K562 (cell line): Measurements from ENCODE around the gene DPH2. TPM values are rescaled to one million over a fixed set of nuclear protein-coding genes. Genes with fewer than 3 reads are reported as not detected.

Source experiments
- ATAC-seq: fragments of 200-7000 bp; cut with Tn5 transposase; 3 replicates; pipeline ENCODE4 v1.9.1; 2020; ENCODE audit warnings: moderate library complexity
- BruUV-seq: library from RNA; stranded (reverse); fragments of 400-500 nt; replicated peaks from 2 replicates; lab custom pipeline; 2021; lab: Mats Ljungman, UMichigan
- CTCF ChIA-PET: fragments of 300-600 bp; formaldehyde crosslinking; extraction: SDS; loops from one replicate; lab custom pipeline; 2021; ENCODE audit warnings: low intra/inter-chr PET ratio; lab: Yijun Ruan, JAX
- POLR2A ChIA-PET: fragments of 300-600, 350-650 bp; sonication (Branson Sonifier 250); formaldehyde crosslinking; extraction: SDS; loops from one replicate; lab custom pipeline; 2021; ENCODE audit warnings: antibody characterized with exemption, inconsistent platforms; lab: Yijun Ruan, JAX
- DNase-seq, 4 experiments: peaks; one replicate each; pipeline versions ENCODE4 v3.0.0 to v3.0.0-alpha.2; 2011 to 2018; ENCODE audit warnings: low spot score in 3 of 4, mixed read lengths in 3 of 4; ENCODE audit errors: extremely low read depth in 1 of 4
- FAIRE-seq: peaks from 2 replicates; lab custom pipeline; 2011; peaks lifted over from hg19 to GRCh38; lab: Jason Lieb, UNC
- H2AFZ ChIP-seq: 2 replicates; pipeline ENCODE4 v1.6.0; 2011; ENCODE audit warnings: low read depth, low read length, control low read depth, inconsistent platforms
- H3K27ac ChIP-seq: fragments of 200-600 bp; 3 replicates; pipeline ENCODE4 v1.8.0; 2011; ENCODE audit warnings: low read depth, mild to moderate bottlenecking, control low read depth, inconsistent platforms, low read length, moderate library complexity, mixed read lengths; ENCODE audit errors: extremely low read depth
- H3K27me3 ChIP-seq, 2 experiments: fragments of 300-600 bp in 1 of 2; 2 replicates in 1 of 2; 3 replicates in 1 of 2; pipeline versions ENCODE4 v1.6.0 to v1.8.0; 2011; ENCODE audit warnings: inconsistent platforms in 2 of 2, low read length in 2 of 2, mild to moderate bottlenecking in 1 of 2, mixed read lengths in 1 of 2, moderate library complexity in 1 of 2; ENCODE audit not compliant: control insufficient read depth in 2 of 2, insufficient read depth in 2 of 2
- H3K36me3 ChIP-seq: fragments of 300-600 bp; 3 replicates; pipeline ENCODE4 v1.8.0; 2011; ENCODE audit warnings: mild to moderate bottlenecking, low read length, inconsistent platforms; ENCODE audit not compliant: control insufficient read depth, insufficient read depth
- H3K4me1 ChIP-seq, 2 experiments: fragments of 200-600 bp in 1 of 2; replicated peaks in 1 of 2; 2 replicates in 1 of 2; 3 replicates in 1 of 2; pipeline versions ENCODE4 v1.5.1 to v1.8.0; 2011; ENCODE audit warnings: inconsistent platforms in 2 of 2, low read length in 2 of 2, mild to moderate bottlenecking in 1 of 2, mixed read lengths in 1 of 2, moderate library complexity in 1 of 2; ENCODE audit not compliant: control insufficient read depth in 2 of 2, insufficient read depth in 2 of 2
- H3K4me2 ChIP-seq: 2 replicates; pipeline ENCODE4 v1.6.1; 2011; ENCODE audit warnings: low read length, control low read depth, inconsistent platforms, mixed read lengths; ENCODE audit not compliant: insufficient read depth
- H3K4me3 ChIP-seq: fragments of 200-600 bp; sonication (generic), shearing (Covaris generic); 2 replicates; pipeline ENCODE4 v1.5.1; 2016; ENCODE audit warnings: control low read depth, inconsistent platforms
- H3K79me2 ChIP-seq: fragments of 200-600 bp; 3 replicates; pipeline ENCODE4 v1.8.0; 2011; ENCODE audit warnings: low read length, inconsistent platforms; ENCODE audit not compliant: control insufficient read depth, insufficient read depth
- H3K9ac ChIP-seq, 2 experiments: 2 replicates each; pipeline versions ENCODE4 v1.6.0 to v1.6.1; 2011; ENCODE audit warnings: low read depth in 2 of 2, low read length in 2 of 2, control low read depth in 1 of 2, inconsistent platforms in 1 of 2, mild to moderate bottlenecking in 1 of 2, mixed read lengths in 1 of 2; ENCODE audit not compliant: insufficient read depth in 1 of 2
- H3K9me1 ChIP-seq: one replicate; pipeline ENCODE4 v1.6.0; 2011; ENCODE audit warnings: inconsistent platforms, mild to moderate bottlenecking, low read length, moderate library complexity; ENCODE audit not compliant: control insufficient read depth, insufficient read depth
- H3K9me3 ChIP-seq: replicated peaks from 2 replicates; pipeline ENCODE4 v1.5.1; 2011; ENCODE audit warnings: low read depth, low read length, inconsistent platforms; ENCODE audit not compliant: control insufficient read depth, insufficient read depth
- H4K20me1 ChIP-seq: replicated peaks from 2 replicates; pipeline ENCODE4 v1.6.1; 2011; ENCODE audit warnings: low read length, inconsistent platforms, mixed read lengths; ENCODE audit not compliant: control insufficient read depth, insufficient read depth
- CTCF ChIP-seq, 3 experiments: IDR thresholded peaks in 2 of 3; conservative IDR thresholded peaks in 1 of 3; 2 replicates each; pipeline ENCODE4 v1.5.1; 2011 to 2012; ENCODE audit warnings: low read length in 3 of 3, mild to moderate bottlenecking in 3 of 3, control low read depth in 2 of 3, improper control_type of control experiment in 1 of 3, inconsistent platforms in 1 of 3, low read depth in 1 of 3, mixed read lengths in 1 of 3, moderate library complexity in 1 of 3; ENCODE audit not compliant: insufficient read depth in 2 of 3
- NR1H2 ChIP-seq: sonication (generic); formaldehyde crosslinking; IDR thresholded peaks from 2 replicates; pipeline ENCODE4 v1.4.0; 2020; ENCODE audit warnings: mild to moderate bottlenecking, missing genetic modification reagents
- TAL1 ChIP-seq: fragments of 450-650 bp; IDR thresholded peaks from 2 replicates; pipeline ENCODE4 v1.6.1; 2016; ENCODE audit warnings: mild to moderate bottlenecking
- ZEB2 ChIP-seq: fragments of 450-650 bp; IDR thresholded peaks from 2 replicates; pipeline ENCODE4 v1.6.1; 2016
- WGBS: fragments of 100-300 bp; shearing (Covaris generic); methylation state at CpG from one replicate; pipeline ENCODE4 v1.1.6; 2016; ENCODE audit warnings: low coverage, mixed read lengths; ENCODE audit not compliant: insufficient coverage; ENCODE audit errors: missing lambda C conversion rate; 5-methylcytosine and 5-hydroxymethylcytosine counted together
- in situ Hi-C: fragments of 300-500 bp; cut with MboI; formaldehyde crosslinking; loops from 4 replicates; pipeline ENCODE4 v1.15.0; 2018; ENCODE audit warnings: inconsistent platforms, mixed read lengths
- intact Hi-C: fragments of 100-400 bp; cut with micrococcal nuclease; formaldehyde crosslinking; loops from 2 replicates; pipeline ENCODE4 v1.14.2; 2022
- polyA plus RNA-seq, 8 experiments: library from polyadenylated mRNA; depleted of rRNA in 4 of 8; stranded (reverse) in 5 of 8; unstranded in 3 of 8; fragments of >200 nt; fragmentation: Nextera tagmentation in 2 of 8; fragmentation: Illumina TruSeq in 1 of 8; extraction: Ambion mirVana in 2 of 8; extraction: Trizol in 1 of 8; gene quantifications; 2 replicates each; pipeline versions ENCODE4 v1.2.1 to v1.2.3, GENCODE V29; 2011 to 2014; ENCODE audit warnings: inconsistent platforms in 1 of 8, missing spikeins in 1 of 8
- total RNA-seq, 7 experiments: library from RNA; depleted of rRNA in 6 of 7; stranded (reverse); fragments of >200 nt in 6 of 7; fragmentation: Illumina TruSeq in 2 of 7; extraction: Trizol in 2 of 7; gene quantifications; 2 replicates each; pipeline versions ENCODE4 v1.2.1 to v1.2.3, GENCODE V29; 2011 to 2021; ENCODE audit warnings: low replicate concordance in 1 of 7
- TF ChIP-seq, protein P1 (sequence below): IDR thresholded peaks from 2 replicates; pipeline ENCODE4 v1.6.1; 2014; ENCODE audit warnings: antibody characterized with exemption

DPH2 gene
- total and polyA plus RNA-seq, 9 of the 15 experiments (the other 6 are each of a cell fraction or from before 2014, with no cell fraction given): 17.9 to 94.1 (median 68.1) TPM

- ChIA-PET CTCF (interaction anchor here (0.5 kb wide), 1 partner anchor 1296 kb away, joined by 3 read pairs; no protein-coding TSS in a partner anchor), POLR2A (interaction anchor here (0.6 to 1.7 kb wide), 5 partner anchors 10 to 191 kb away, joined by 3 to 5 read pairs (median 3); no protein-coding TSS in a partner anchor)
- H3K79me2 ChIP-seq: no peaks in the 10 kb centered on the region
- 0 out of 5 replicates have a peak, but pooled peaks cover 0 to 5% of the 10 kb centered on the region in 2 experiments for H3K27me3 ChIP-seq
- H3K9me3 ChIP-seq: no peaks in the 10 kb centered on the region
- no peak for FAIRE-seq
- ATAC-seq: peak; percentile 62
- H3K4me1 ChIP-seq: no peaks in the 10 kb centered on the region
- H3K27ac ChIP-seq: no peak overlapping the region
- in situ Hi-C loops (no loop called here), intact Hi-C loops (no loop called here)
- TF ChIP-seq, protein P1, sequence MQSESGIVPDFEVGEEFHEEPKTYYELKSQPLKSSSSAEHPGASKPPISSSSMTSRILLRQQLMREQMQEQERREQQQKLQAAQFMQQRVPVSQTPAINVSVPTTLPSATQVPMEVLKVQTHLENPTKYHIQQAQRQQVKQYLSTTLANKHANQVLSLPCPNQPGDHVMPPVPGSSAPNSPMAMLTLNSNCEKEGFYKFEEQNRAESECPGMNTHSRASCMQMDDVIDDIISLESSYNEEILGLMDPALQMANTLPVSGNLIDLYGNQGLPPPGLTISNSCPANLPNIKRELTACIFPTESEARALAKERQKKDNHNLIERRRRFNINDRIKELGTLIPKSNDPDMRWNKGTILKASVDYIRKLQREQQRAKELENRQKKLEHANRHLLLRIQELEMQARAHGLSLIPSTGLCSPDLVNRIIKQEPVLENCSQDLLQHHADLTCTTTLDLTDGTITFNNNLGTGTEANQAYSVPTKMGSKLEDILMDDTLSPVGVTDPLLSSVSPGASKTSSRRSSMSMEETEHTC: no peak
- TF ChIP-seq TAL1 (no peak), CTCF (IDR thresholded peaks at IDR 0.05 in 2 of 3, conservative IDR thresholded peaks at IDR 0.05 in 1 of 3; ENCODE audit: insufficient read depth in 2 of 3, low read depth in 1 of 3, low read length in 3 of 3) (peak; percentile 31 to 35 (median 35); a peak in 3 of 6 replicates), ZEB2 (no peak), NR1H2 (CRISPR knock-in tag) (no peak)
- no peaks in the 10 kb centered on the region for H3K9me1 ChIP-seq
- H3K9ac ChIP-seq: no peak overlapping the region
- DNase-seq: no peak
- WGBS: 44% methylated on average over 6 of the region's 6 CpGs
- no peaks in the 10 kb centered on the region; the same call in 1 of the 2 replicates for H4K20me1 ChIP-seq
- no peaks in the 10 kb centered on the region for H3K36me3 ChIP-seq
- H2AFZ ChIP-seq: no peak overlapping the region
- BruUV-seq: no TSS peak
- no peak overlapping the region for H3K4me2 ChIP-seq
- no peak overlapping the region for H3K4me3 ChIP-seq
These were observed 48.8 kb upstream of the DPH2 start for GRCh38 chr1:43921022-43921421.
